HG02678 (cell line): ENCODE data around the gene QSOX2.

Experiments used
- ATAC-seq: cut with Tn5 transposase; IDR thresholded peaks from one replicate; pipeline ENCODE4 v1.9.1; 2021; ENCODE audit warnings: mild to moderate bottlenecking, moderate library complexity; ENCODE audit not compliant: unreplicated experiment

The QSOX2 gene

DNA sequence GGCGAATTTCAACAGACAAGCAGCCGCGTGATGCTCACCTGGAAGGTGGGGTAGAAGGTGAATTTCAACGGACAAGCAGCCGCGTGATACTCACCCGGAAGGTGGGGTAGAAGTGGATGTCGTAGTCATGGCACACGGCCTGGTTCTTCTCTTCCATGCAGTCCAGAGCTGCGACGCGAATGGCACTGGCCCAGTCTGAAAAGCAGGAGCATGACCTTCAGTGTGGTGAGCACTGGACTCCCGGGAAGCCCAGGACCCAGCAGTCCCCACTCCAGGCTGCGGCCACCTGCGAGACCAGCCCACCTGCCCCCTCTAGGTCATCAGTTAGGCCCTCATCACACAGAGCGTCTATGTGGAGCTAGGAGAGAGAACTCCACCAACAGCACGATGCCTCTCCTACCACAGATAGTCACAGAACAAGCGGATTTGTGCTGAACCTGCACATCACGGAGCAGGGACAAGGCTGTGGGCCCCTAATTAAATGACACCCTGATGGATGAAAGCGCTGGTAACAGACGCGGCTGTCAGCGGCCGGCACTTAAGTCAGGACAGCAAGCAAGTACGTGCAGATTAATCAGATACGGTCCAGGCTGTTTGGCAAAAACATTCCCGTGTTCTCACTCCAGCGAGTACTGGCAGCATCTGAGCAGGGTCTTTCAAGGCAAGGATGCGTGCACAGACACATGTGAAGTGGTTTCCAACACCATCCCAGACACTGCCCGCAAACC lies 18.8 kb downstream of the QSOX2 start:
- ATAC-seq = no peak

DNA sequence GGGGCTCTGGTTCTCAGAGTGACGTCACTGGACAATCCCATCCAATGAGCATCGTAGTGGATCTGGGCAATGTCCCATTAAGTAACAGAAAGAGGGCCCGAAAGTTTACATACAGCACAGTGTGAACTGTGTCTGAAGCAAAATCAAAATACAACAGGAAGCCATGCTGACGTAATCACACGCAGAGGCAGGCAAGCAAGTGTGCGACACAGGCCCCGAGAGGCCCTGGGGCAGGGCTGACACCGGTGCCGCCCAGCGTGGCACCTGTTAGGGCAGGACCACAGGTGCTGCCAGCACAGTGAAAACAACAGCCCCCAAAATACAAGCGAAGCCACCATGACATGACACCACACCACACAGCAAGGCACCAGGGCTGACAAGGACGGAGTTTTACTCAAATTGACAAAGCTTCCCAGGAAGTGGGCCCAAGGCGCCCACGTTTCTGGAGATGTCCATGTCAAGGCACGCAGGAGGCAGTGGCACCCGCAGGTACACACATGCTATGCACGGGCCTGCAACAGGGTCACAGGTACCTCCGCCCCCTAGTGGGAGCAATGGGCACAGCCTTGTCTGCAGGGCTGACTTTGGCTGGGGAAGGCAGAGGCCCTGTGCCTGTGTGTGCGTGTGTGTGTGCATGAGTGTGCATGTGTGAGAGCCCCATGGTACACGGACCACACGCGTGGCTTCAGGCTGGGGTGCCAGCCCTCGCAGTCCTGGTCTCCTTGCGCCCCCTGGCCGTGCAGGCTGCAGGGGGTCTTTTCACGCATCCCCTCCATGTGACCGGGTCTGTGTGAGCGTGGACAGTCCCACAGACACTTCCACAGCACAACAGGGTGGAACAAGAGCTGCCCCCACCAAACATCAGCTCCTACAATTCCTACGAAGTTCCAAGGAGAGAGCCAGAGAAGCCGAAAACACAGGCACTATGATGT lies 19.6 kb downstream of the QSOX2 start:
- peak; percentile 54 for ATAC-seq

DNA sequence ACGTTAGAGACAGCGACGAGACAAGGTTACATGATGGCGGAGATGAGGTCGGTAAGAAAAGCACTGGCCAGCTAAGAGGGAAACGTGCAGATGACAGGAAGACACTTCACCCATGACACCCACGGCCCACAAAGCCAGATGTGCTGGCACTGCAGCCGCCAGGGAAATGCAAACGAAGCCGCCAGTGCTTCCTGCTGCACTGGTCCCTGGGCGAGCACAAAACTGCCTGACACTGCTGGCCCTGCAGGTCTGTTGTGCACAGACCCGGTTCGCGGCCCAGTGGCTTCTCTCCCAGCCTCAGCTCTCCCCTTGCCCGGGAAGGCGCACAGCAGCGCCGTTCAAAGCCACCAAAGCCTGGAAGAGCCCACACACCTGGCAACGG lies 20.3 kb downstream of the QSOX2 start:
- ATAC-seq = peak; percentile 61

DNA sequence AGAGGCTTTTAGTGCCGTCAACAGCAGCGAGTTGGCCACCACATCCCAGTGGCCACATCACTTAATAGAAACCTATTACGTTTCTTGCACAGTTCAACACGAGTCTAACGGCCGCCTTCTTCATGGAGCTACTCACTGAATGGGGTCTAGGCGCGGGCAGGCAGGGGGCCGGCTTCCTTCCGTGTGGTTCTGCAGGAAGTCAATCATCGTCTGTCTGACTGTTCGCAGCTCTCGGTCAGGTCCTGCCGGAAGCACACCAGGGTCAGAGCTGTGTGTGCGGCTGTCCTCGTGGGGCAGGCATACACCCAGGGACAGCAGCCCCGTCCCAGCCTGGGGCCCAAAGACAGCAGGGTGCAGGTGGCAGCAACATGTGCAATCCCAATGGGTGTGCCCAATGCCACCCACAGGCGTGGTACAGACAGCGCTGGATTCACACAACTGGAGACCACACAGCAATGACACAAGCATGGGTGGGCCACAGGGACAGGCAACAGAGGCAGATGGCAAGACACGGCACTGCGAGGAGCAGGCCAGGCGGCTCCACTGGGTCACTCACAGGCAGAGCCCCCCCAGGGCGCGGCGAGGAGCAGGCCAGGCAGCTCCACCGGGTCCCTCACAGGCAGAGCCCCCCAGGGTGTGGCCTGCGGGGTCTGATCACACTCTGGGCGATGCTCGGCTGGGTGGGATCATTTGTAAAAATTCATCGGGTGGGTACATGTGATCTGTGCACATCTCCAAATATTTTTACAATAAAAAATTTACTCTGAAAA lies 21.6 kb downstream of the QSOX2 start:
- no peak for ATAC-seq

DNA sequence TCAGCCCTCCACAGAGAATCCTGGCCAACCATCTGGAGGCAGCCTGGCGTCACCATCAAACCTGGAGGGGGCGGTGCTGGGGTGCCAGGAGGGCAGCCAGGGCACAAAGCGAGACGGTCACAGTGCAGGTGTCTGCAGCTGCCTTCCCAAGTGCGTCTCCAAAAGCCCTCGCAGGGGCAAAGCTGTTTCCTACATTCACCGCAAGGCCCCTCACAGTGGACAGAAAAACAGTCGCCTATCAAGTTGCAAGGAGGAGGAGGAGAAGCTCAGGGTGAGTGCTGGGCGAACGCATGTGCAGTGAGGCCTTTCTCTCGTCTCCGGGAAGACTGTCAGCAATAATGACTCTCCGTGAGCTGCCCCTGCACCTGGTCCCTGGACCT lies 22.7 kb downstream of the QSOX2 start:
- no peak for ATAC-seq

DNA sequence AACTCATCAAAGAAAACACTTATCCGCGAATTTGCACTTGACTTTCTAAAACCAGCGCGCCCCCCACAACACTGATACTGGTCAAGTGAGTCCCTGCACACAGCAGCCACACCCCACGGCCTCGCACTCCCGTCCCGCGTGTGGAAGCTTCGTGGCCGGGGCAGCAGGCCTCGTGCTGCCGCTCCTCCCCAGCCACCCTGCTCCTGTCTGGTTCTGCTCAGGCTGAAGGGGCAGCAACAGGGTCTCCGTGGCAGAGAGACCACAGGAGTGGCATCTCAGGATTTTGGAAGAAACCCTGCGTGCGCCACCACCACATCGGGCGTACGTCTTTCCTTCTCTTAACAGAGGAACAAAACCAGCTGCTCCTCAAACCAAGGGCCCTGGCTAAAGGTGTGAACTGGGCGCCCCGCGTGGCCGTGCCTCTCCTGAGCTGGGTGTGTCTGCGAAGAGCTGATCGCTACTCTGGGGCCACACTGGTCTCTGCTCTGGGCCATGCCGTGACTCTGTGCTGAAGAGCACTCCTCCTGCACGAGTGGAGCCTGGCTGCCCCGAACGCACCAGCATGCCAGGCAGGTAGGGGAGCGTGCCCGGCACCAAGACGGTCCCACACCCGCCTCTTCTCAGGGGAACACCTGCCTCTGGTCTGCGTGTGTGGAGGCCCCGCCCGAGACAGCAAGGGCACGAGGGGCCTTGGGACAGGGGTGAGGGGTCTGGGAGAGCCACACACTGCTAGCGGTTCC lies 23.3 kb downstream of the QSOX2 start:
- ATAC-seq = no peak

DNA sequence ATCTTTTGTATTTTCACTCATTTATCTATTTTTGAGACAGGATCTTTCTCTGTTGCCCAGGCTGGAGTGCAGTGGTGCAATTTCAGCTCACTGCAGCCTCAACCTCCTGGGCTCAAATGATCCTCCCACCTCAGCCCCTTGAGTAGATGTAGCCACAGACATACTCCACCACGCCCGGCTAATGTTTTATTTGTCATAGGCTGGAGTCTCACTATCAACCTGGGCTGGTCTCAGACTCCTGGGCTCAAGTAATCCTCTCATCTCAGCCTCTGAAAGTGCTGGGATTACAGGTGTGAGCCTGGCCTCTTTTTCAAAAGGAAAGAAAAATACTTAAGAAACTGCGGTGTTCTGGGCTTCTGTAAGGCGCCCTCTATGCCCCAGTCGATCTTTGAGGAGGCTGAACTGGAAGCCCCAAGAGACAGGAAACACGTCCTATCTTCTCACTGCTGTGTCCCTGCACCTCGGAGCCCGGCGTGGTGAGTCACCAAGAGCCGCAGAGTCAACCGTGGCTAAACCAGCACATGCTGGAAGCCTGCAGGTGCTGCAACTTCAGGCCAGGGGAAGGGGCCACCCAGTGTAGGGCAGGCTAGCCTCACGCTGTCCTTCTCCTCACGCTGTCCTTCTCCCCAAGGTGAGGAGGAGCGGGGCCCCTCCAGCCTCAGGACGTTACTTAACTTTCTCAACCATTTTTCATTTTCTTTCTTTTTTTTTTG lies 25.4 kb downstream of the QSOX2 start:
- no peak for ATAC-seq

DNA sequence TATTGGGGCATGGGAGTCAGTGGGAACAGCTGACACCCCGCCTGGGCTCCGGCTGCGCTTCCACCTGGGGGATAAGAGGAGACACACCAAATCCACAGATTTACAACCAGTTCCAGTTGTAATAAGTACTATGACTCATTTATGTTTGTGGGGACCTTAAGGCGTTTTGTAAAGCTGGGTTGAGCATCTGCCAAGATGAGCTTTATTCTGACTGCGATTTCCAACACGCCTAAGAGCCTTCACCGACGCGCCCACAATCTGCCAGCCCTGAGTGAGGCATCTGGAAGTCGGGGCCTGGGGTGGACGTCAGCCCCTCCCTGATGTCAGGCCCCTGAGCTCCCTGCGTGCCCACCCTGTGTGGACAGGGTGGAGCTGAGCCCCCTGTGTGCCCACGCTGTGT lies 26.3 kb downstream of the QSOX2 start:
- ATAC-seq = no peak

DNA sequence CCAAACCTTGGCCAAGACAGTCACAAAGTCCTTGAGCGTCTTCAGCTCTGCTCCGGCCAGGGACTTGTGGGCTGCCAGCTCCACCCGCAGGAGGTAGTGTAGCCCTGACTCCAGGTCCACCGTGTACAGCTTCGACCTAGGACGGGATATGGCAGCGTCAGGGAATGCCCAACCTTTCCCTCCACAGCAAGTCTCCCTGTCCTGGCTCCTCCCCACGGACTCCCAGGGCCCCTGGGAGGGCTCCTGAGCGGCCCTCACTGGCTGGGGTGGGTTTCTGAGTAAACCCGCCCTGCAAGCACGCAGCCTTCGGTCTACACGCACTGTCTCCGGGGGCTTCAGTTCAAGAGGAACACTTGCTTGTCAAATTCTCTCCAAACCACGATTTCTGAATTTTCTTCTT lies 26.9 kb downstream of the QSOX2 start:
- ATAC-seq = no peak

DNA sequence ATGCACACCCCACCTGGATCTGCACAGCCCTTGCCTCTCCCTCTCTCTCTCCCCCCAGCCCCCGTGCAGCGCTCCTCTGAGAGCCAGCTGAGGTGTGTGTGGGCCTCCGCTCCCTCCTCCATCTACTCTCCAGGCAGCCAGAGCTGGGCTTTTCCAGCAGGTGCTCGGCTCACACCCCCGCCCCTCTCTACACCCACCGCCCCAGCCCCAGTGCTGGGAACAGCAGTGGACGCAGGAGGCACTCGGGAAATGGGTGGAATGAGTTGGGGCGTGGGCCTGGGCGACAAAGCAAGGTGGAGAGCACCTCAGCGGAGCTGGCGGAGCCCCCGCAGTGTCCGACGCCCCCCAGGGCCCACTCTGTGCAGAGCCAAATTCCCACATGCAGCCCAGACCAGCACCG lies 27.3 kb downstream of the QSOX2 start:
- ATAC-seq = no peak

DNA sequence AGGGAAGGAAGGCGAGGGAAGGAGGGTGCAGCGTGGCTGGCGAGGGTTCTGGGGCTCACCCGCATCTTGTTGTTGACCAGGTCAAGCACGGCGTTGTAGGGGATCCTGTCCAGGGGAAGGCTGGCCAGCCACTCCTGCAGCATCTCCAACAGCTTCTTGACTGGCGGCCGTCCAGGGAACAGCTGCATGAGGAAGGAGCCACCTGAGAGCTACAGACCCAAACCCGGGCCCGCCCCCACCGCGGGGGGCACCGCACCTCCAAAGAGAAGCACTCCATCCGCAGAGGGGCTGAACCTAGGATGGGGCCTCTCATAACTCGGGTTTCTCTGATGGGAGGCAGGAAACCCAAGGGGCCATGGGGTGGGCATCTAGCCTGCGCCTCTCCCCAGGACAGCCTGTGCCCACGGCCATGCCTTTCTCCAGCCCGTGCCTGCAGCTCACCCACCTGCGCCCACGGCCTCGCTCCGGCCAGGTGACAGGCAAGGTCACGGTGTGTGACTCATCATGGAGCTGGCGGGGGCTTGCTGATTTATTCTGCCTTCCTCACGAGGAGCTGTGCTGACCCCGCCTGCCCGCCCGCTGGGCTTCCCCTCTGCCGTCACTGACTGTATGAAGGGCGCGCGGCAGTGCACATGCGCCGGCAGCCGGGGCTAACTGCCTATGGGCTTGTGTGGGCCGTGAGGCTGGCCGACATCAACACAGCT lies 28.9 kb downstream of the QSOX2 start:
- ATAC-seq = no peak

DNA sequence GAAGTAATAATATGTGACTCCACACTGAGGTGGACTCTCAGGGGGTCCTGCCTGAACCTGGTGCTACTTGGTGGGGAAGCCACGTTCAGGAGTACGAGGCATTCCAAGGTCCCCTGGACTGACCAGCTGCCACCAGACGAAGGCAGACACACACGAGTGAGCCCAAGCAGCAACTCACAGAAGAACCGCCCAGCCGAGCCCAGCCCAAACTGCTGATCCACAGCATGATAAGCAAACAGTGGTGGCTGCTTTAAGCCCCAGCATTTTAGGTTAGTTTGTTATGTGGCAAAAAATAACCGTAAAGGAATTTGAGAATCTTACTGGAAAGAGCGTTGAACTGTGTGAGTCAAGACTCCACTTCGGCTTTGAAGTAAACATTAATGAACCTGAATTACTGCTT lies 31.9 kb downstream of the QSOX2 start:
- no peak for ATAC-seq

DNA sequence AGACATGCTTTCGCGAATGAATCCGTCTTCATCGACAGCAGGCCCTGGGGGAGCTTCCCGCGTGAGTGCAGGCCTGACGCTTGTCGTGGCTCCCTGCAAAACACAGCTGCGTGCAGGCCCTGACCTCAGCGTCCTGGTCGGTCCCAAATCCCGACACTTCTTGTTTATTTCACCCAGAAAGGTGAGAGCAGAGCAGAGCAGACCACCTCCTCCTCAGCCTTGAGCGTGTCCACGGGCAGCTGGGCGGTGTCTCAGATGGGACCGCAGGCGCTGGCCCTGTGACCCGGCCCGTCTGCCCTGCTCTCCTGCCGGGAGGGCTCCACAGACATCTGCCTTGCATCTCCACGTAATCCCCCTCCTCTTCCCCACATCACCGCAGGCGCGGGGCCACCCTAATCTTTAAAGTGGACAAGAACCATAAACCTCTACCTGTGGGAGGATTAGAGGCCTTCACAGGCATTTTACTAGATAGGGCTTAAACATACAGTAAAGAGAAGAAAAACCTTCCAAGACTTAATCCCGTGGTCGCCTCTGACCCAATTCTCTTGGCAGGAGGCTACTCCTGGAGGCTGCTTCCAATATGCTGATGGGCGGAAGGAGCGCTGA lies 33.2 kb downstream of the QSOX2 start:
- no peak for ATAC-seq

DNA sequence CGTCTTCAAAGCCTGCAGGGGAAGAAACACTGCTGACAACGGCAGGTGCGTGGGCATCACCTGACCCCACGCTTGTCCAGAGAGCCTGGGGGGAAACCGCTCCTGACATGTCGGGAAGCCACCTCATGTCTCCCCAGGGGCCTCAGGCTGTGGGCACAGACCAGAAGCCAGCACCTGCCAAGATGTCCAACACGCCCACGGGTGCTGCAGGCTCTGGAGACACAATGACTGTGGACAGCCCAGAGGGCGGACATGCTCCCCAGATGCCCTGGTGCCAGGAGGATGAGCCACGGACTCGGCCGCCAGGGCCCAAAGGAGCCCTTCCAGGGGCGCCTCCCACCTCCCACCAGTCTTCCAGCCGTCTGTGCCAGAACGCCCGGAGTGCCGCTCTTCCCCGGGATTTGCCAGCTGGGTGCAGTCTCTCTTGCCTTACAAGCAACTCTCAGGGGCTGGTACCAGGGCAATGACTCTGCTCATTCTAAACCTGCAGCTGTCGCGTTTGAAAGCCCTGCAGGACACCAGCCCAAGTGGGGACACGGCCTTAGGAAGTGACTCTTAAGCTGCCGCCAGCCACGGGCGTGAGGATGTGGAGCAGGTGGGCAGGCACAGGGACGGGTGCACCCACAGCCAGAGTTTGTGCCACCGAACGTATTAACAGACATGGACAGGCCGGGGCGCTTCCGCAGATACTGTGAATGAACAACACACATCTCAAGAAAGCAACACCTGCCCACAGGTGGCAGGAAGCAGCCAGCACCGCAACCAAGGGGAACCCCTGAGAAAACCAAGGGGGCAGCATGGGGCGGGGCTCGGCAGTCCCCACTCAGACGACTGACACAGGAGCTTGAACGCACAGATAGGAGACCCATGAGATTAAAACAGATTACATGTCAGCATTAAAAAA lies 33.9 kb downstream of the QSOX2 start:
- no peak for ATAC-seq

DNA sequence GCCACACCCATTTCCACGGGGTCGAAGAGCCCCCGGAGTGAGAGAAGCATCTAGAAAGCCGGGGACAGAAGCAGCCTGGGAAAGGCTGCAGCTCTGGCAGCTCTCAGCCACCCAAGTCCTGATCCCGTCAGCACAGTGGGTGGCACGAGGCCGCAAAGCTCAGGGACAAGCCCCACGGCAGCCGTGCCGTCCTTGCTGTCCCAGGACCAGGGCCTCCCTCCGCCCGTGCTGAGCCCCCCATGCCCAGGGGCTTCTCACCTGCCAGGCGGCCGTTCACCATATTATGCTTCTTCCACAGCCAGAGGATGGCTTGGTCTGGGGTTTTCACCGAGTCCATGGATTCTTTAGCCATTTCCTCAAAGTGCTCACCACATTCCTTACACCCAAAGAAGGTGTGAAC lies 34.6 kb downstream of the QSOX2 start:
- no peak for ATAC-seq

DNA sequence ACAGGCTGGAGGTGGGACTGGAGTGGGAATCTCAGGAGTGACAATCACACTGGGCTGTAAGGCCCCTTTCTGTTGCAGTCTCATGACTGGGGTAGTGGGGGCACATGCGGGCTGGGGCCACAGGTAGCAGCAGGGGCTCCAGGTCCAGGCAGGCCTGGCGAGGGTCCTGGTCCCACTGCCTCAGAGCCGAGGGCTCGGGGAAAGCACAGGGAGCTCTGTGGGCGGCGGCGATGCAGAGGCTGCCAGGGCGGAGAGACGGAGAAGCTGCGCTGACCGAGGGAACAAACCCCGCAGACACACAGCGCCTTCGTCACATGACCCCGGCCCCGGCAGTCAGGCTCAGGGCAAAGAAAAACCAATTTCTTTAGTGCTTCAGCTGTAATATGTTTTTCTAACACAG lies 35.3 kb downstream of the QSOX2 start:
- ATAC-seq = no peak

DNA sequence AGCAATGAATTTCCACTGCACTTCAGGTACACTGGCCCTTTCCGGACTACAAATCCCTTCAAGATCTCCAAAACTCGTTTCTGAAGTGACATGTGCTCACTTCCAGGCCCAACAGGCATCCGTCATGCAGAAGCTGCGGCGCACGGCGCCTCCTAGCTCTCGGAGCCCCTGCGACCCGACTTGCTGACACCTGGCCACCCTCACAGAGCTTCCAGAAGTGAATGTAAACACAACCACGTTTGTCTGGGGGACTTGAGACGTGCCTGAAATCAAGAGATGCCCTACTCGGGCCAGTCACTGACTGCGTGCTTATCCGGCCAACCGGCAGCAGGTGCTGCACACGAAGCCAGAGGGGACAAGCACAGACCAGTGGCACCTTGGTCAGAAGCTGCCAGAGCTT lies 35.8 kb downstream of the QSOX2 start:
- ATAC-seq = no peak

DNA sequence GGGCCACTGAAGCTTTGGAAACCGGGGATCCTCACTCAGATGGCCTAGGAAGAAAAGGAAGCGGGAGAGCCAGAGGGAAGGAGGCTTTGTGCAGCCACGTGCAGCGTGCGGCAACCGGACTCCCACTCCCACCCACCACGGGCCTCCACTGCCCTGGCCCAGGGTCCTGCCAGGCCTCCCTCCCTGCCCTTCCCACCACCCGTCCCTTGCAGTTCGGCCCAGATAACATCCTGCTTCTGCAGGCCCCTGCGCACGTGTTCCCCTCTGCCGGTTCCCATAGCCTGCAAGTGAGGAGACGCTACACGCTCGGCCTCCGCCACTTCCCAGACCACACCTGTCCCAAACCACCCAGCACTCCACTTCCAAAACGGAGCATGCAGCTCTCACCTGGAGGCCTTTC lies 36.4 kb downstream of the QSOX2 start:
- ATAC-seq = no peak
